HG03139 (cell line): ENCODE results near the gene HCRTR1.

Experiments used
- ATAC-seq: cut with Tn5 transposase; IDR thresholded peaks from one replicate; pipeline ENCODE4 v1.9.1; 2021; ENCODE audit not compliant: unreplicated experiment

HCRTR1 gene

DNA sequence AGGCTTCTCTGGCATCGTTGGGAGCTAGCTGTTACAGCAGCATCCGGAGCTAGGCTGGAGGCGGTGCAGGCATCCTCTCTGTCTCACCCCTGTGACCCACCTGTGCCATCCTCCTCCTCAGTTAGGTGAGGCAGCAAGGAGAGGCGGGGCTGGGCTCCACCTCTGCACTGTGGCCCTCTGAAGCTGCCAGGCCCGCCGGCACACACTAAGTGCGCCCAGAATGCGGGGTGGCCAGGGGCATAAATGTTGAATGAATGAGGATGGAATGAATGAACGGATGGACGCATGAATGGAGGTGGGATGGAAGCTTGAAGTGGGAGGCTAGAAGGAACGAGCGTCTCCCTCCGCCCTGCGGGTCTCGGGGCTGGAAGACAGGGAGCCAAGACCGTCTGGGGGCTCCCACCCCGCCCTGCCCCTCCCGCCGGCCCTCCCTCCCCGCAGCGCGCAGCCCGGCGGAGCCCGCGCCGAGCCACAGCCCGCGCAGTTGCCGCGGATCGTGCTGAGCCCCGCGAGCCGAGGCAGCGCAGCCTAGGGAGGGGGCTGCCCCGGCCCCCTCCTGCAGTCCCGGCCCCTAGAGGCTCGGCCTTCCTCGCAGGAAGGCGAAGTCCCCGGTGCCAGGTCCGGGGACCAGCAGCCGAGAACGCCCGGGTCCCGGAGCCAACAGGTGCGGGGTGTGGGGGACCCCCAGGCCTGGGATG is at the start of gene HCRTR1:
Gene HCRTR1, plus strand, starts transcription at position 472 of the 698 bp plus-strand sequence. CDS start 1,504 bp downstream, outside the sequence.
- ATAC-seq, result no peak

DNA sequence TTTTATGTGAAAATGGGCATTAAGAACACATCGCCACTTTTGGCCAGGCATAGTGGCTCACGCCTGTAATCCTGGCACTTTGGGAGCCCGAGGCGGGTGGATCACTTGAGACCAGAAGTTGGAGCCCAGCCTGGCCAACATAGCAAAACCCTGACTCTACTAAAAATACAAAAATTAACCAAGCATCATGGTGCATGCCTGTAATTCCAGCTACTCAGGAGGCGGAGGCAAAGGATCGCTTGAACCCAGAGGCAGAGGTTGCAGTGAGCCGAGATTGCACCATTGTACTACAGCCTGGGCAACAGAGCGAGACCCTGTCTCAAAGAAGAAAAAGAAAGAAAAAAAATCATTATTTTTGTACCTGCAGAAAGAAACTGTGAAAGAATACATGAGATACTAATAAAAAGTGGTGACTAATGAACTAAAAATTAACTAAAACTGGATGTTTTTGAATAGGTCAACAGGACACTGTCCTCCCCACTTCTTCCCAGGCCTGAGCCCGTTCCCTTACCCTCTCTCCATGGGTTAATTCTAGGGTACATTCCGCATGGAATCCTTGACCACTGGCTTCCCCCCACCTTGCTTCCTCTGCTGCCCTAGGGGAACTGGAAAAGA is 49.4 kb upstream of the HCRTR1 start:
- ATAC-seq, result no peak

DNA sequence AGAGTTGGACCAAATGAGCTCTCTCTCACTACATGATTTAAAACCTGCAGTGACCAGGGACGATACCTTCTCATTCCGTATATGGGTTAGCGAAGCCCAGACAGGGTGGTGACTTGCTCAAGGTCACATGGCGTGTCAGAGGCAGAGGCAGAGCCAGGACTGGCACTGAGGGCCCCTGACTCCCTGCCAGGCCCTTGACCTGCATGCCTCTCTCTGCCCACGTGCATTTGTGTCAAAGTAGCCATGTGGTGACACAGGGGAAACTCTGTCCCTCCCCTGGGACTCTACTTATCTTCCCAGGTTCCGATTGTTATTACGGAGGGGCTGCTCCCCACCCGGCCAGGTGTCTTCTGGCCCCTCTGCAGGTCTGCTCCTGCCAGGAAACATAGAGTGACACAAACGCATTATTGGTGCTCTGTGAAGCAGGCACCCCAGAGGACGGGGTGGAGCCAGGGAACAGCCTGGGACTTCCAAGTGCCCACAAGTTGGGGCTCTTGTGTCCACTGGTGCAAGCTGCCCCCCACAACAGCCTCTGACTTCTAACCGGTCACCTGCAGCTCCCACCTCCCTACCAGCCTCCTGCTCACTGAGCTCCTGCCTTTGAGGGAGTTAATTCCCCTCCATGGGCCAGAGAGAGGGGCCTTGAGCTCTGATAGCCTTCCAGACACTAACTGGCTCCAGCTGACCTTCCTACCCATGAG is 48.4 kb upstream of the HCRTR1 start:
- ATAC-seq, result no peak

DNA sequence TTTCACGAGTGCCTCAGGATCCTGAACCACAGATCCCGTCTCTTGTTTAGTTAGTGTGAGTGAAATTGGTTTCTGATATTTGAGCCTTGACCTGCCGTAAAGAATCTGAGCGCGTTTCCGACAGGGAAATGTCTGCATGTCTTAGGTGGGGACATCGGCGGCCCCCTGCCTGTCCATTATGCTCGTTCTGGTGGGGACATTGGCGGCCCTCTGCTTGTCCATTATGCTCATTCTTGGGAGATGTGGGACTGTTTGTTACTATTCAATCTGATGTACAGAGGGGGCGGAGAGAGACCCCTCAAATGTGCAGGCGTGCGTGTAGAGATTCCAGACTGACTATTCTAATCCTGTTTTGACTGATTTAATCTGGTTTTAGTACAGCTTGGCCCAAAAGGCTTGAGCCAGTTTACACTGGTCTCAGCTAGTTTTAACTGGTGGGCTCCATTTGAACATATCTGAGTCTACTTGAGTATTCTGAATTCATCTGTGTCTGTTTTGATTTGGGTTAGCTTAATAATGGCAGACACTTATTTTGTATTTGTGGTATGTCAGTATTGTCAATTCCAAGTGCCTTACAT is 47.8 kb upstream of the HCRTR1 start:
- no peak for ATAC-seq

DNA sequence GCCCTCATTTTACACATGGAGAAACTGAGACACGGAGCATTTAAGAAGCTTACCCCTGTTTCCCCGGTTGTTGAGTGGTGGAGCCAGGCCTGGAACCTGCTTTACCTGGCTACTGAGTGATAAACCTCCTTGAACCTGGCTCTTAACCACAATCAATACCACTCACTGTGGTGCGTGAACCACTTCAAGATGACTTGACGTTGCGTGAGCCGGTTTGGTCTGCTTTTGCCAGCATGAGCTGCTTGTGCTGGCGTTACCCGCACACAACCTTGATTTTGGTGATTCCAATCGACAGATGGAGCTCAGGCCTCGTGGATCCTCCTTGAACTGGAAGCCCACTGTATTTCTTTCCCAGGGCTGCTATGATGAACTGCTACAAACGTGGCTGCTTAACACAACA is 47.3 kb upstream of the HCRTR1 start:
- ATAC-seq, result no peak

DNA sequence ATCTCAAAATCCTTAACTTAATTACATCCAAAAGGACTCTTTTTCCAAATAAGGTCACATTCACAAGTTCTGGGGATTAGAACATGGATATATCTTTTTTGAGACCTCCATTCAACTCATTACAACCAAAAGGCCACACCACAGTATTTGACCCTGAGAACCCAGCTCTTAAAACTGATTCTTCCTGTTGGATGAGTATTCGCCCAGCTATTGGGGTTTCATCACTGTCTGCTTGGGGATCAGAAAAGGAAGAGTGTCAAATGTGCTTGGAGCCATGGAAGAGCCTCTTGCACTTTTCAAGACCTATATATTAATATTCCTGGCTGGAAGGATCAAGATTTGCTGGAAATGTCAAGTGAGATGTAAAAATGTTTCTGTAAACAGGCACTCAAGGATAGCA is 46.6 kb upstream of the HCRTR1 start:
- ATAC-seq, result no peak

DNA sequence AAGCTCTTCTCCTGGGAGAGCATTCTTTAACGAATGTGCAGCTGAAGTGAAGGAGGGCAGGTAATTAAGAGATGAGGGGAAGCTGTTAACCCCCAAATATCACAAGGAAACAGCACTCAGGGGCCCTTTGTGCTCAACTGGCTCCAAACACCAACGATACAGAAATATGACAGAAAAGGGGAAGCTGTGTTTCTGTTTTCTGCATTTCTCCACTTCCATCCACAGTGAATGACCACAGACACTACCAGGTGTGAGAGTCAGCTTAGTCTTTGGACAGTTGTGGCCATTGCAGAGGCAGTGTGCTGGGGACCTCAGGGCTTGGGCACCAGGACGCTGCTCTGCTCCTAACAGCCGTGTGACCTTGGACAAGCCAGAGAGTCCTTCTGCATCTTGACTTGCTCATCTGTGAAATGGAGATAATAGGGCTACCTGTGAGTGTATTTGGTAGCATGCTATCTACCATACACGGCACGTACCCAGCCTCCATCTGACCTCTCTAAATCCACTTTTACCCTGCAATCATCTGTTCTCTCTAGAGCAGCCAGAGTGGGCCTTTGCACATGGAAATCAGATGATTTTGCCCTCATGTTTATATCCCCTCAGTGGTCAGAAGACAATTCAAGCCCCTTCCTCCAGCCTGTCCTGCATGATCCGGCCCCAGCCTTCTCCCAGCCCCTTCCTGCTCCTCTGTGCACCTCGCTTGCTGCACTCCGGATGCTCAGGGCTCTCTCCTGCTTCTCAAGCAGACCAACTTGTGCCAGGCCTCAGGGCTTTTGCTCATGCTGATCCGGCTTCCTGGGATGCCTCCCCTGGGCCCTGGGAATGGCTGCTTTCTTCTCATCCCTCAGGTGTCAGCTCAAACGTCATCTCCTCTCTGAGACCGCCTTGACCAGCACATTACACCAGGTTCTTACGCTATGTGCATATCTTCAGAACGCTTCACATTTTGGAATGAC is 45.9 kb upstream of the HCRTR1 start:
- no peak for ATAC-seq

DNA sequence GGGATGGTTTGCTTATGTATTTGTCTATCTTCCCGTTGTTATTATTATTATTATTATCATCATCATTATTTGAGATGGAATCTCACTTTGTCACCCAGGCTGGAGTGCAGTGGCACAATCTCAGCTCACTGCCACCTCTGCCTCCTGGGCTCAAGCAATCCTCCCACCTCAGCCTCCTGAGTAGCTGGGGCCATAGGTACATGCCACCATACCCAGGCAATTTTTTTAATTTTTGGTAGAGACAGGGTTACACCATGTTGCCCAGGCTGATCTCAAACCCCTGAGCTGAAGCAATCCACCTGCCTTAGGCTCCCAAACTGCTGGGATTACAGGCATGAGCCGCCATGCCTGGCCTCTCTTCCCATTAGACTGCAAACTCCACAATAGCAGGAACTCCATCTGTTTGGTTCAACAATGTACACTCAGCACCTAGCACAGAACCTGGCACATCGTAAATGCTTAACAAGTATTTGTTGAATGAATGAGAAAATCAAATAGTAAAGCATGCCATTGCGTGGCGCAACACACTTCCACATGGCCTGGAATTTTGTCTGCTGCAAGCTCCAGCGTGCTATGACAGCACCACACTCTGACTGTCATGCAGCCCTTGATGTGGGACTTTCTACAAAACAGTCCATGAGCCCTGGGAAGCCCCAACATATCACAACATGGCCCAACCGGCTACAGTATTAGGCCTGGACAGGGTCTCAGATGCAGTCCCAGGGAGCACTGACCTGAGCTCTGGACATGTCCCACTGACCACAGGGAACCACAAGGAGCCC is 45.0 kb upstream of the HCRTR1 start:
- no peak for ATAC-seq

DNA sequence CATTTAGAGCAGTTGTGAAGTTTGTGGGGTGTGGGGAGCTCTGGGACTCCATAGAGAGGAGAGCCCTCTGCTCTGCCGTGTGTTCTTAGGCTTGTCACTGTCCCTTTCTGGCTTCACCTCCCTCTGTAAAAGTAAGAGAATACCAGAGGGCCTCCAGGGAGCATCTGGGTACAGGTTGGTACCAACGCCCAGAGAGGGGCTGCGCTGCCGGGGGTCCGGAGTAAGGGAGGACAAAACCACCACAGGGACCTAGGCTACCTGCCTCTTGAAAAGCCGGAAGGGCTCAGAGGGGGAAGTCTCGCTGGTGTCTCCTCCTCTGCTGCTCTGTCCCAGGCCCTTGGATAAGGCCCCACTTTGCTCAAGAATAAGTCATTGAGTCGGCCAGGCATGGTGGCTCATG is 44.2 kb upstream of the HCRTR1 start:
- no peak for ATAC-seq

DNA sequence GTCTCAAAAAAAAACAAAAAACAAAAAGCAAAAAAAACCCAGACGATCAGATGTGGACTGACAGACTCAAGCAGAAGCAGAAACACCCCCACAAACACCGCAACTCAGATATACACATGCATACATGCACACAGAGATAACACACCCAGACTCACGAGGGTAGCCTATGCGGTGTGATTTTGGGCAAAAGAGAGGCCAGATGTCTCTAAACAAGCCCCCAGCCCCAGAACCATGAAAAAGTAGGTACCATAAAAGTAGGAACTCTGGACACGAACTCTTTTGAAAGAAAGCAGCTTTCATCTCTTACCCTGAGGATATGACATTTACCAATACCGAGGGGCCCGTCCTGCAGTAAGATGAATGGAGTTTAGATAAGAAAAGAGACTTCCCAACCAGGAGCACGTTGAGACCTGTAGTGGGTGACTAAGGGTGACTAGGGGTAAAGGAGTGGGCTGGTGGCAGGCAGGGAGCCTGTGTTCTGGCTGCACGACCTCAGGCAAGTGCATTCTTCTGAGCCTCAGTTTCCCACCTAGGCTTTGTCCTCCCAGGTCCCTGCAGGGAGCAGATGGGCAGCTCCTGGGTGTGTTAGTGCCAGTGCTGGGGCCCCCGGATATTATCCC is 42.6 kb upstream of the HCRTR1 start:
- ATAC-seq, result no peak

DNA sequence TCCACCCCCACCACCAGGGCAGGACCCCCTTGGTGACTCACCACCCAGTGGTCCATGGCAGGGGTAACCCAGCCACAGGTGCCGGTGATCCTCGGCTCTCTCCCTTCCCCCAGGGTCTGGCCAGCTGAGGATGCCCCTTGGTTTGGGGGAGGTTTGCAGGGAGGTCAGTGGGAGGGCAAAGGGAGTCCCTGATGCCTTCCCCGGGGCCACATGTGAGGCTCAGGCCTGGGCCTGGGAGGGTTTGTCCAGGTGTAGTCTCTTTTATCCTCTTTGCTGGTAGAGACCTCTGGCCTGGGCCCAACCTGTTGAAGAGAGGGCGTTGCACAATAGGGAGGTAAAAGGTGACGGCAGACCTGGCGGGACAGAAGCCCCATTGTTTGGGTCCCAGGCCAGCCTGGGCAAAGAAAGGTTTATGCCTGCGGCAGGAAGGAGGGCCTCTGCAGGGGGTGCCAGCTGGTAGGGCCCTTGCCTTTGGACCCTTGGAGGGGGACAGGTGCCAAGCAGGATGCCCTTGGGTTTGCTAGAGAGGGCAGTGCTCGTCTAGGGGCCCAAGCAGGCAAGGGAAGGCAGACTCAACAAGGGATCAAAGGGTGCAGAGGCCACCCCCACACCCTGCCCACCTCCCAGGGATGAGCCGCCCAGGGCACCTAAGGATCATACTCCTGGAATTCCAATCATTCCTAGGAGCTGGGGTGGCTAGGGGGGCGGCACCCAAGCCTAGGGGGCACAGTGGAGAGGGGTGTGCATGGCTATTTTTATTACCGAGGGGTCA is 41.9 kb upstream of the HCRTR1 start:
- no peak for ATAC-seq

DNA sequence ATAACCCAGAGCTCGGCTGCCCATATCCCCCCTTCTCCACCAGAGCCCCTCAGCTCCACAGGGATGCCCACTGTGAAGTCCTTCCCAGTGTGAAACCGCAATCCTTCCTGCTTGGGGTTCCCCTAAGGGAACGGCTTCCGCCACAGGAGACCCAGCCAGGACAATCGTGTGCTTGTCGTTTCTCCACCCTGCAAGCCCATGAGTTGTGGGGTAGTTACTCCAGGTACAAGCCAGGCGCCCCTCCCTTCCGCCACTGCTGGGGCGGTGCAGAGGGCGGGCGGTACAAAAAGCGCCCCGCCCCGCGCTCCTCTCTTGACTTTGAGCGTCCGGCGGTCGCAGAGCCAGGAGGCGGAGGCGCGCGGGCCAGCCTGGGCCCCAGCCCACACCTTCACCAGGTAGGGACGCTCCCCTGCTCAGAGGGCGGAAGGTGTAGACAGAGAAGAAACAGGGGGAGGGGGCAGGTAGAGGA is 41.3 kb upstream of the HCRTR1 start, which contains the start of gene TINAGL1:
Gene TINAGL1, plus strand, starts transcription at position 315 of the 469 bp plus-strand sequence. CDS start 634 bp downstream, outside the sequence.
- ATAC-seq, result no peak

DNA sequence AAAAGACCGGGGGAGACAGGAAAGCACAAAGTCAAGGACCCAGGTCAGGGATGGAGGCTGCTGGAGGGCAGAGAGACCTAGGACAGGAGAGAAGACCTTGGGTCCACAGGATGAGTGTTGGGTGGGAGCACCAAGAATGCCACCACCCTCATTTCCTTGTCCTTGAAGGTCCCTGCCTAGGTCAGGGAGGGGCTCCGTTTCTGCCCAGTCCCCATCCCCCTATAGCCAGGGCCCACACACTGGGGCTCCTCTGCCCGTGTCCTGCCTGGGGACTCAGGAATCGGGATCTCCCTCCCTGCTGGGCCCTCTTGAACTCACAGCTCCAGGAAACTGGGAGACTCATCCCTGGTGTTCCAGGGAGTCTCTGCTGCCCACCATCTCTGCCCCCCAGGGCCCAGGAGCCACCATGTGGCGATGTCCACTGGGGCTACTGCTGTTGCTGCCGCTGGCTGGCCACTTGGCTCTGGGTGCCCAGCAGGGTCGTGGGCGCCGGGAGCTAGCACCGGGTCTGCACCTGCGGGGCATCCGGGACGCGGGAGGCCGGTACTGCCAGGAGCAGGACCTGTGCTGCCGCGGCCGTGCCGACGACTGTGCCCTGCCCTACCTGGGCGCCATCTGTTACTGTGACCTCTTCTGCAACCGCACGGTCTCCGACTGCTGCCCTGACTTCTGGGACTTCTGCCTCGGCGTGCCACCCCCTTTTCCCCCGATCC is 40.6 kb upstream of the HCRTR1 start:
- ATAC-seq, result no peak

DNA sequence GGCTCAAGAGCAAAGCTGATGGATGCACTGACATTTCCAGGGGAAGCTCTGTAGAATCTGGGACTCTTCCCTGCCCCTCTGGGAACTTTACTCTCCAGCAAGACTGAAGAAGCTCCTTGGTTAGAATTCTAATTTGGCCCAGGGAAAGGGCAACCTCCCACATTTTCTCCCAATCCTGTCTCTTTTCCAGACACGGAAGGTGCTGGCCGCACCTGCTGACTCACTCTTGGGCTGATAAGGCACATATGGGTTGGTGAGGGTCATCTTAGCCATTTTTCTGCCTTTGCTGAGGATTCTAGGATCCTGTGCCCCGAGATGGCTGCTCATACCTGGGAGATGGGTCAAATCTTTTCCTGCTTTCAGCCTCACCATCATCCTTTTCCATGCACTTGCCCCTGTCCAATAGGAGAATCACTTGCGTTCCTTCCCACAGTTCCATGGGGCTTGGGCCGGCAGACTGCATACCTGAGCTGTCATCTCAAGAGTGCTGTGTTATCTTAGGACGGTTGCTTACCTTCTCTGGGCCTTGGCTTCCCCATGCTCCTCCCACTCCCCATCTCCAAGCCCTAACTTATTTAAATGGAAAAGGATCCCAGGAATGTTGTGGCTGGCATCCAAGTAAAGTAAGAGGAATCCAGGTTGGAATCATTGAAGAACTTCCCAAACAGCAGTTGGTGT is 39.8 kb upstream of the HCRTR1 start:
- ATAC-seq, result no peak

DNA sequence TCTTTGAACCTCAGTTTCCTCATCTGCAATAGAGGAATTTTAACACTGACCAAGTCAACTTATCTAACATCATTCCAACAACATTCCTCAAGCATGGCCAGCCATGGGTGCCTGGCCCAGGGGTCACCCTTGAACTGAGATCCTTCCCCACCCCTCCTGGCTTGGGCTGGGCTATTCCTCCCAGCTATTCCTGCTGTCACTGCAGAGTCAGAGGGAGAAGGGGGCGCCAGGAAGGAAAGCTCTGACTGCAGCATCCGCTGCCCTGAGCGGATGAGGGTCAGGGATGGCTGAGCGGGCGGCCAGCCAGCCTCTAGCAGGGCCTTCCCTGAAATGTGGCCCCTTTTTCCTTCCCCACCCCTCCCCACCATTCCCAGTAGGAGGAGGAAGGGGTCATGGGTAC is 38.1 kb upstream of the HCRTR1 start:
- no peak for ATAC-seq

DNA sequence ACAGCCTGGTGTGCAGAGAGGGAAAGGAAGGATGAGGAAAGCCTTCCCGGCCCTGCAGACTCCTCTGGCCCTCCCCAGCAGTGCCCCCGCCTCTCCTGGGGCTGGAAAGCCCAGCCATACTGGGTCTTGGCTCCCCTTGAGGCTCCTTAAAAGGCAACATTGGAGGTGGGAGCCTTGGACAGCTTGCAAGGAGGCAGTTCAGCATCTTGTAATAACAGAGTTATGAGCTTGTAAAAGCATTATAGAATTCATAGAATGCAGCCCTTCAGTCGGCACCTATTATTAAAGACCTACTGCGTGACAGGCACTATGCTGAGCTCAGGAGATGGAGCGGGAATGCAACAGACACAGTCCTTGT is 37.0 kb upstream of the HCRTR1 start:
- ATAC-seq, result no peak

DNA sequence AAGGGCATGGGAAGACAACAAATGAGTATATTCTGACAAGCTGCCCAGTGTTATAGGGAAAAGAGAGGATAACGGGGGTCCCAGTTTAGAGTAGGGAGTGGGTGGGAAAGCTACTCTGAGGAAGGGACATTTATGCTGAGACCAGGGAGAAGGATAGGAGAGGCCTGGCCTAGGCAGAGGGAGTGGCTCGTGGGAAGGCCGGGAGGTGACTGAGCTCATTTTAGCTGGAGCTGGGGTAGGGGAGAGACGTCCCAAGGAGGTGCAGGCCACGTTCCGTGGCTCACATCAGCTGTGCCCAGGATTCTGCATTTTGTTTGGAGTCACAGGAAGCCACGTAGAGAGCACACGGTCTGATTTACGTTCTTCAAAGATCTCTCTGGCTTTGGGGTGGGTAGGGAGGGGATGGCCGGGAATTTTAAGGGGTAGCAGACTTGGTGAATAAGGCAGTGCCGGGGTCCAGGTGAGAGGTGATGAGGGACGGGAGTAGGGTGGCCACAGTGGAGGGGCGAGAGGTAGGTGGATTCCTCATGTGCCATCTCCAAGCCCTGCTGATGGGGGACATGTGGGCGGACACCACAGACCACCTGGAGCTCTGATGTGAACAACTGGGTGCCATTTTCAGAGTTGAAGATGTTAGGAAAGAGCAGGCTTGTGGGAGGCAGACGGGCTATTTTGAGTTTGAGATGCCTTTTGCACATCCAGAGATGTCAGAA is 36.4 kb upstream of the HCRTR1 start:
- no peak for ATAC-seq
